Measurements from ENCODE around the gene HAPSTR1. TPM values are rescaled to one million over a fixed set of nuclear protein-coding genes. Genes with fewer than 3 reads are reported as not detected.

Gene HAPSTR1
- total and polyA plus RNA-seq, 2 experiments from 2014 or later = 21.4 to 69.0 TPM

DNA sequence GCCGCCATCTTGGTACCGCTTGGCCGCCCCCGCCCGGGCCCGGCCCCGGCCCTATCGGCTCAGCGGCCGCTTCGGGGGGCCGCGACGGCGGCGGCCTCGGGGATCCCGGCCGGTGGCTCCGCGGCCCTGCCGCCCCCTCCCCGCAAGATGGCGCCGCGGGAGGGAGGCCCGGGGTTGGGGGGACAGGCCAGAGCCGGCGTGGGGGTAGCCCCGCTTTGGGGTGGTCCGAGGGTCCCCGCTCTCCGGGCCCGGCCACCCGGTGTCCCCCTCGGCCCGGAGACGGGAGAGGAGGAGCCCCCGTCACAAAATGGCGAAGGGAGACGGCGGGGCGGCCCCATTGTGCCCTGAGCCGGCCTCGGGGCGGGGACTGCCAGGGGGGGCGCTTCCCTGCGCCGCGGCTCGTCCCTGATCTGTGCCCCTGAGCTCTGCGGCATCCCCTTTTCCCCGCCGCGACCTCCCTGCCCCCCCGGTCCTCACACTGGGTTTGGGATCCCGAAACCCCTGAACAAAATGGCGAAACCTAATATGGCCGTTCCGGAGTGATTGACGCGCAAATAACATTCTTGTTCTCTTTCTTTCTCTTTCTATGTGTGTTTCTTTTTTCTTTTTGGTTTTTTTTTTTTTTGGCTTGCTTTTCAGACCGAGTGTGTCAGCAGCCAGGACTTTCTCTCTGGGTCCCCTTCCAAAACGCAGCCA, 986 bp downstream of the HAPSTR1 start:
- Histone ChIP-seq H3K9me2 (replicated peaks; ENCODE audit: insufficient read depth) (no peaks in the 10 kb centered on the region), H3K9me3 (ENCODE audit: low read depth) (no peaks in the 10 kb centered on the region), H4K20me1 (ENCODE audit: insufficient read depth, poor library complexity, severe bottlenecking) (peaks cover 49% of the 10 kb centered on the region), H3K4me3 (peak overlapping the region; percentile 77), H3K79me2 (peaks cover 57% of the 10 kb centered on the region), H2AFZ (peak overlapping the region; percentile 57), H3K4me1 (ENCODE audit: insufficient read depth) (peaks cover 26% of the 10 kb centered on the region), H3K4me2 (peak overlapping the region; percentile 95), H3K27me3 (no peaks in the 10 kb centered on the region), H3K27ac (peak overlapping the region; percentile 92), H3K36me3 (replicated peaks; ENCODE audit: insufficient read depth, low read depth) (no peaks in the 10 kb centered on the region)
- WGBS (ENCODE audit: low lambda C conversion rate, missing lambda C conversion rate) = 0% methylated on average over 18 of the region's 64 CpGs
- peak; percentile 69 for DNase-seq (ENCODE audit: low spot score)
- no peak for TF ChIP-seq EZH2phosphoT487 (IDR thresholded peaks at IDR 0.05; ENCODE audit: low read depth, severe bottlenecking, unreplicated experiment)
- TF ChIP-seq, protein P1, sequence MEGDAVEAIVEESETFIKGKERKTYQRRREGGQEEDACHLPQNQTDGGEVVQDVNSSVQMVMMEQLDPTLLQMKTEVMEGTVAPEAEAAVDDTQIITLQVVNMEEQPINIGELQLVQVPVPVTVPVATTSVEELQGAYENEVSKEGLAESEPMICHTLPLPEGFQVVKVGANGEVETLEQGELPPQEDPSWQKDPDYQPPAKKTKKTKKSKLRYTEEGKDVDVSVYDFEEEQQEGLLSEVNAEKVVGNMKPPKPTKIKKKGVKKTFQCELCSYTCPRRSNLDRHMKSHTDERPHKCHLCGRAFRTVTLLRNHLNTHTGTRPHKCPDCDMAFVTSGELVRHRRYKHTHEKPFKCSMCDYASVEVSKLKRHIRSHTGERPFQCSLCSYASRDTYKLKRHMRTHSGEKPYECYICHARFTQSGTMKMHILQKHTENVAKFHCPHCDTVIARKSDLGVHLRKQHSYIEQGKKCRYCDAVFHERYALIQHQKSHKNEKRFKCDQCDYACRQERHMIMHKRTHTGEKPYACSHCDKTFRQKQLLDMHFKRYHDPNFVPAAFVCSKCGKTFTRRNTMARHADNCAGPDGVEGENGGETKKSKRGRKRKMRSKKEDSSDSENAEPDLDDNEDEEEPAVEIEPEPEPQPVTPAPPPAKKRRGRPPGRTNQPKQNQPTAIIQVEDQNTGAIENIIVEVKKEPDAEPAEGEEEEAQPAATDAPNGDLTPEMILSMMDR (IDR thresholded peaks at IDR 0.05; ENCODE audit: poor library complexity) = peak; percentile 3

DNA sequence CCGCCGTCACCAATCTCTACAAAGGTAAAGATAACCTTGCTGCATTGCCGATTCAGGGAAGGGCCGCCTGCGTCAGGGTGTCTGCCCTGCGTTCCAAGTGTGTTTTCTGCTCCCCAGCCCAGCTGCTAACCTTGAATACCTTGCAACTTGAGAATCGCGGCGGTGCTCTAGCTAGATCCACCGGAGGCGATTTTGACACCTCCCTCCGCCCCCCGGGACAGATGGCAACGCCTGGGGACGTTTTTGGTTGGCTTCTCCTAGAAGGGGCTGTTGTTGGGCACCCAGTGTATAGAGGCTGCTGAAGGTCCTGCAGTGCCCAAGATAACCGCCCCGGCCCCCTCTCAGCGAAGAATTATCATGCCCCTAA, 1.5 kb downstream of the HAPSTR1 start:
- Histone ChIP-seq H3K27me3 (no peaks in the 10 kb centered on the region), H3K4me3 (peak overlapping the region; percentile 77), H2AFZ (no peak overlapping the region), H3K27ac (peak overlapping the region; percentile 92), H3K4me2 (peak overlapping the region; percentile 95), H4K20me1 (ENCODE audit: insufficient read depth, poor library complexity, severe bottlenecking) (peaks cover 54% of the 10 kb centered on the region), H3K9me3 (ENCODE audit: low read depth) (no peaks in the 10 kb centered on the region), H3K9me2 (replicated peaks; ENCODE audit: insufficient read depth) (no peaks in the 10 kb centered on the region), H3K79me2 (peaks cover 63% of the 10 kb centered on the region), H3K36me3 (replicated peaks; ENCODE audit: insufficient read depth, low read depth) (no peaks in the 10 kb centered on the region), H3K4me1 (ENCODE audit: insufficient read depth) (peaks cover 28% of the 10 kb centered on the region)
- 1% methylated on average over 18 of the region's 18 CpGs for WGBS (ENCODE audit: low lambda C conversion rate, missing lambda C conversion rate)
- TF ChIP-seq EZH2 (IDR thresholded peaks at IDR 0.05; ENCODE audit: borderline replicate concordance) (no peak), EZH2phosphoT487 (IDR thresholded peaks at IDR 0.05; ENCODE audit: low read depth, severe bottlenecking, unreplicated experiment) (no peak)
- TF ChIP-seq, protein P1 (IDR thresholded peaks at IDR 0.05; ENCODE audit: poor library complexity) = no peak
- DNase-seq (ENCODE audit: low spot score) = peak; percentile 39

DNA sequence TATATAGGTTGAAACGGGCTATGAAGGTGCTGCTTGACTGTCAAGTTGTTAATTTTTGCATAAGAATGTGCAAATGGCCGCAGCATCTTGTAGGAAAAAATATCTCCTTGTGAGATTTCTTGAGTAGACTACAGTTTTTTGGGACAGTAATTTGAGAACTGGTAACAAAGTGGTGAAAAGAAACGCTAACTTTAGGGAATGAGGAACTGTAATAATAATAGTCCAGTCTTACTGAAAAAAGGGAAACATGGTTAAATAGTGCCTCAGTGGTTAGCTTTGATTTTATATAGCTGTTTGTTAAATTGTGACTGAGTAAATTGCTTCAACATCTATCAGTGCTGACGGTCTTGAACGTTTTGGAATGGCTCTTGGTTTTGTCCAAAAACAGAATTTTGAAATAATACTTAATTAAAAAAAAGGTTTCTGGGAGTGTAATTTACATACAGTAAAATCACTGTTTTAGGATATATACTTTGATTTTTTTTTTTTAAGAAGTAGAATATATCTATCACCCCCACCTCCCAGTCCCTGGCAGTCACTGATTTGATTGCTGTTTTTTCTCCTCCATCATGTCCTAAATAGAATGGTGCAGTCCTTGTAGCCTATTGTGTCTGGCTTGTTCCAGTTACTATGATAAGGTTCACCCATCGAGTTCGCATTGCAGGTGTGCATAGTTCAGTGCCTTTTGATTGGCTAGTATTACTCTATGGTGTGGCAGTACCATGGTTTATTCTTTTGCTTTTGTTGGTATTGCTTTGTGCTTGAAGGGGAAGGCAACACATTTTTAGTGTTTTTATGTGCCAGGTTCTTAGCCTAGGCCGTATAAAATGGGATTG, 2.8 kb downstream of the HAPSTR1 start:
- H3K4me3 ChIP-seq = peak overlapping the region; percentile 77
- peak overlapping the region; percentile 92 for H3K27ac ChIP-seq
- H4K20me1 ChIP-seq (ENCODE audit: insufficient read depth, poor library complexity, severe bottlenecking) = peaks cover 67% of the 10 kb centered on the region
- TF ChIP-seq EZH2 (IDR thresholded peaks at IDR 0.05; ENCODE audit: borderline replicate concordance) (no peak), EZH2phosphoT487 (IDR thresholded peaks at IDR 0.05; ENCODE audit: low read depth, severe bottlenecking, unreplicated experiment) (no peak)
- TF ChIP-seq, protein P1 (IDR thresholded peaks at IDR 0.05; ENCODE audit: poor library complexity) = no peak
- H3K9me2 ChIP-seq (replicated peaks; ENCODE audit: insufficient read depth) = no peaks in the 10 kb centered on the region
- H3K4me2 ChIP-seq = peak overlapping the region; percentile 95
- WGBS (ENCODE audit: low lambda C conversion rate, missing lambda C conversion rate) = 30% methylated on average over 8 of the region's 8 CpGs
- peaks cover 40% of the 10 kb centered on the region for H3K4me1 ChIP-seq (ENCODE audit: insufficient read depth)
- no peak overlapping the region for H2AFZ ChIP-seq
- no peaks in the 10 kb centered on the region for H3K9me3 ChIP-seq (ENCODE audit: low read depth)
- H3K79me2 ChIP-seq = peaks cover 75% of the 10 kb centered on the region
- no peaks in the 10 kb centered on the region for H3K36me3 ChIP-seq (replicated peaks; ENCODE audit: insufficient read depth, low read depth)
- no peak for DNase-seq (ENCODE audit: low spot score)
- H3K27me3 ChIP-seq = no peaks in the 10 kb centered on the region
